ENCODE results near the gene DAGLA.

DNA sequence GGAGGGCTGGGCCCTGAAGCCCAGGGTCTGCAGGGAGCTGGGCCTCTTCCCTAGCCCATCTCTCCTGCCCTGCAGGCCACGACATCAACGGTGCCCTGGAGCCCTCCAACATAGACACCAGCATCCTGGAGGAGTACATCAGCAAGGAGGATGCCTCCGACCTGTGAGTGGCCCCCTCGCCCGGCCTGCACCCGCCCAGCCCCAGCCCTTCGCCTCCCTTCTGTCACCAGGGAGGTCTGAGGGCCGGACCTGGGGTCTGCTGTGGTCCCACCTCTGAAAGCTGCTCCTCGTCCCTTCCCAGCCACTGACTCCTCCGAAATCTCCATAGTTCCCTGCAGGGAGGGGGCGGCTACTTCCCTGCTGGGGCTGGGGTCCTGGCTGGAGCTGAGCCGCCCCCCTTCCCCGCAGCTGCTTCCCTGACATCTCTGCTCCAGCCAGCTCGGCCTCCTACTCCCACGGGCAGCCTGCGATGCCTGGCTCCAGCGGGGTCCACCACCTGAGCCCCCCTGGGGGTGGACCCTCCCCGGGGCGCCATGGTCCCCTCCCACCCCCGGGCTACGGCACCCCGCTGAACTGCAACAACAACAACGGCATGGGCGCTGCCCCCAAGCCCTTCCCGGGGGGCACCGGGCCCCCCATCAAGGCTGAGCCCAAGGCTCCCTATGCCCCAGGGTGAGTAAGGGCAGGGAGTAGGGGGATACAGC lies 85.5 kb downstream of the DAGLA start:
- TF ChIP-seq, protein P1, sequence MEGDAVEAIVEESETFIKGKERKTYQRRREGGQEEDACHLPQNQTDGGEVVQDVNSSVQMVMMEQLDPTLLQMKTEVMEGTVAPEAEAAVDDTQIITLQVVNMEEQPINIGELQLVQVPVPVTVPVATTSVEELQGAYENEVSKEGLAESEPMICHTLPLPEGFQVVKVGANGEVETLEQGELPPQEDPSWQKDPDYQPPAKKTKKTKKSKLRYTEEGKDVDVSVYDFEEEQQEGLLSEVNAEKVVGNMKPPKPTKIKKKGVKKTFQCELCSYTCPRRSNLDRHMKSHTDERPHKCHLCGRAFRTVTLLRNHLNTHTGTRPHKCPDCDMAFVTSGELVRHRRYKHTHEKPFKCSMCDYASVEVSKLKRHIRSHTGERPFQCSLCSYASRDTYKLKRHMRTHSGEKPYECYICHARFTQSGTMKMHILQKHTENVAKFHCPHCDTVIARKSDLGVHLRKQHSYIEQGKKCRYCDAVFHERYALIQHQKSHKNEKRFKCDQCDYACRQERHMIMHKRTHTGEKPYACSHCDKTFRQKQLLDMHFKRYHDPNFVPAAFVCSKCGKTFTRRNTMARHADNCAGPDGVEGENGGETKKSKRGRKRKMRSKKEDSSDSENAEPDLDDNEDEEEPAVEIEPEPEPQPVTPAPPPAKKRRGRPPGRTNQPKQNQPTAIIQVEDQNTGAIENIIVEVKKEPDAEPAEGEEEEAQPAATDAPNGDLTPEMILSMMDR (IDR thresholded peaks at IDR 0.05; ENCODE audit: low read length), result no peak
- TF ChIP-seq EZH2 (IDR thresholded peaks at IDR 0.05; ENCODE audit: borderline replicate concordance, low read length), result no peak

Measured in OCI-LY1 (cell line).